SJSA1 (cell line): Measurements from ENCODE around the gene NAA10. TPM values are rescaled to one million over a fixed set of nuclear protein-coding genes. Genes with fewer than 3 reads are reported as not detected.

Experiments used
- DNase-seq, 2 experiments: peaks; one replicate each; pipeline ENCODE4 v3.0.0-alpha.2; 2015 to 2020; ENCODE audit warnings: low spot score in 2 of 2, low read depth in 1 of 2
- H3K27ac ChIP-seq: fragments of 250-450 bp; sonication (Bioruptor Pico); 2 replicates; pipeline ENCODE4 v1.5.1; 2020; ENCODE audit warnings: mild to moderate bottlenecking, moderate library complexity
- H3K27me3 ChIP-seq: fragments of 250-450 bp; sonication (Bioruptor Pico); replicated peaks from 2 replicates; pipeline ENCODE4 v1.5.1; 2020; ENCODE audit warnings: mild to moderate bottlenecking, moderate library complexity
- H3K36me3 ChIP-seq: fragments of 250-450 bp; sonication (Bioruptor Pico); 2 replicates; pipeline ENCODE4 v1.5.1; 2020; ENCODE audit warnings: mild to moderate bottlenecking
- H3K4me1 ChIP-seq: fragments of 250-450 bp; sonication (Bioruptor Pico); replicated peaks from 2 replicates; pipeline ENCODE4 v1.6.1; 2021; ENCODE audit warnings: mild to moderate bottlenecking
- H3K4me3 ChIP-seq: fragments of 250-450 bp; sonication (Bioruptor Pico); 2 replicates; pipeline ENCODE4 v1.5.1; 2020; ENCODE audit warnings: mild to moderate bottlenecking
- H3K9me3 ChIP-seq: fragments of 250-450 bp; sonication (Bioruptor Pico); replicated peaks from 2 replicates; pipeline ENCODE4 v1.5.1; 2020; ENCODE audit warnings: mild to moderate bottlenecking
- total RNA-seq: library from RNA; depleted of rRNA; stranded (reverse); fragments of >200 nt; shearing (Covaris generic); gene quantifications from 2 replicates; pipeline ENCODE4 v1.2.3, GENCODE V29; 2014

Gene NAA10
- total RNA-seq, 1 experiment from 2014 or later = 155 TPM

DNA sequence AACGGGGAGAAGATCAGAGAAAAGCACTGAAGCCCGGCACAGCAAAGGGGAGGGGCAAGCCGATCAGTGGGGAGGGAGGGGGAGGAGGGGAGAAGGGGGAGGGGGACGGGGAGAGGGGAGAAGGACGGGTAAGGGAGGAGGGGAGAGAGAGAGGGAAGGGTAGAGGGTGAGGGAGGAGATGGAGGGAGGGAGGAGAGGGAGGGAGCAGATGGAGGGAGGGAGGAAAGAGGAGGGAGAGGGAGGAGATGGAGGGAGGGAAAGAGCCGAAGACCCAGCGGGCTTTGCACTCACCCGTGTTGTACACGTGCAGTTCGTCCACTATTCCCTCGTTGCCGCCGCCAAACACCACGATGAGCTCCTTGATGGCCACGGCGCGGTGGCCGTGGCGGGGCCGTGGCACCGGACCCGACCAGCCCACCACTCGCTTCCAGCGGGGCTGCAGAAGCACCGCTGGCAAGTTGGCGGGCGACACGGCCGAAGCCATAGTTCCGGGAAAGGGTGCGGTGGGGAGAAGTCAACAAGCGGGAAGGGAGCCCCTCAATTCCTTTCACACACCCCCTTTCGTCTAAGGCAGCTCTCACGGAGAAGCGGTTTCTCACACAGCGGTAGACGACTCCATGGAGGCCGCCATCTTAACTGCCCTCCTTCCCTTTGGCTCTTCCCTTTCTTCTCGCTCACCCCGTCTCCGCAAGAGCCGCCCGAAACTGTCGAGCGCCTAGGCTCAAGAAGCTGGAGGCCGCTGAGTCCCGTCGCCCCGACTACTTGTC is 35.7 kb upstream of the NAA10 start:
- H3K9me3 ChIP-seq = no peaks in the 10 kb centered on the region
- H3K4me3 ChIP-seq = peak overlapping the region; percentile 86
- H3K4me1 ChIP-seq = peaks cover 21% of the 10 kb centered on the region
- no peaks in the 10 kb centered on the region for H3K27me3 ChIP-seq
- peaks cover 44% of the 10 kb centered on the region for H3K36me3 ChIP-seq
- DNase-seq = peak; percentile 72 to 81
- H3K27ac ChIP-seq = peak overlapping the region; percentile 100

DNA sequence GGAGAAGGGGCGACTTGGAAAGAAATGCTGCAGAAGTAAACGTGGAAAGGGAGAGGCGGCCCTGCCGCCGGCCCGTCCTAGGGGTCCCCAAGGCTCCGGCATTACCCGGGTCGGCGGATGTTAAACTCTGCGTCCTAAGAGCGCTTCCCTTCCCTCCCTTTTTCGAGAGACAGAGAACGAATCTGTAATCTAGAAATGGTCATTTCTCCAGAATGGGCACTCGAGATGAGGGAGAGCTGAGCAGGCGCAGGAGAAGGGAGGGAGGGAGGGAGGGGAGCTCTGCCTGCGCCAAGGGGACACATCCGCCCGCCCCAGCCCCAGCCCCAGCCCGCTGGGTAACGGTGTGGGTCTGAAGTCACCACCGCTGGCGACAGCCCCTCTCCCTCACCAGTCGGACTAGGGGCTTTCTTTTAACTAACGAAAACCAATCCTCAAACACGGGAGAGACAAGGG is 35.1 kb upstream of the NAA10 start:
- DNase-seq = peak in 1 of 2 experiments; percentile 41
- no peaks in the 10 kb centered on the region for H3K9me3 ChIP-seq
- no peak overlapping the region for H3K27ac ChIP-seq
- no peaks in the 10 kb centered on the region for H3K27me3 ChIP-seq
- peak overlapping the region; percentile 86 for H3K4me3 ChIP-seq
- peaks cover 44% of the 10 kb centered on the region for H3K36me3 ChIP-seq
- H3K4me1 ChIP-seq = peaks cover 21% of the 10 kb centered on the region

DNA sequence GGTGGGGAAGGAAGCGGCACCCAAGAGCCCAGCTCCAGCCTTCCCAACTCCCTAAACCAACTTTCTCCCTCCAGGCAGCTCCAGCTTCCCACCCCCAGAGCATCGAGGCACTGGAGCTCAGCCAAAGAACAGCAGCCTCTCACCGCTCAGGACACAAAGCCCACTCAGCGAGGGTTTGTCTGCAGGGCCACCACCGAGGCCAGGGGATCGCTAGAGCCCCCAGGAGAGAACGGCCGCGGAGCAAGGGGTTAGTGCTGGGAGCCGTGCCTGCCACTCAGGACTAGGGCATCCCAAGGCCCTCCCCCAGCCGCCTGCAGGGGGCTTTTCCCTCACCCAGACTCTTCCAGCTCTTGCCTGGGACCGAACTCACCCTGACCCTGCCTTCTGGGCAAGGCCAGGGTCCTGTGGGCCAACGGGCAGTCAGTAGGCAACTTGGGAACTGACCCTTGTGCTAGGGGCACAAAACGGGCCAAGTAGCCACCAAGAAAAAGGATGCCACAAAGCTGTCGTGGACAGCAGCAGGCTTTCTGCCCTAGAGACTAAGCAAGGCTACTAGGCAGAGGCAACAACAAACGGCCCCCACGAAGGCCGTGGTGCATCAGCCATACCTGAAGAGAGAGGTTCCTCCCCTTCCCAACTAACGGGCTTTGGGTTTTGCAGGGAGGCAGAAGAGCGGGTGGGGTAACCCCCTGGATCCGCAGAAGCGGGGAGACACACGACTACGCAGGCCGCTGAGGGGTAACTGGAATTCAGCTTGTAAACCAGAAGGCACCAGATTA is 34.5 kb upstream of the NAA10 start:
- DNase-seq = no peak
- peaks cover 21% of the 10 kb centered on the region for H3K4me1 ChIP-seq
- peaks cover 44% of the 10 kb centered on the region for H3K36me3 ChIP-seq
- no peaks in the 10 kb centered on the region for H3K9me3 ChIP-seq
- H3K27ac ChIP-seq = no peak overlapping the region
- peak overlapping the region; percentile 86 for H3K4me3 ChIP-seq
- H3K27me3 ChIP-seq = no peaks in the 10 kb centered on the region

DNA sequence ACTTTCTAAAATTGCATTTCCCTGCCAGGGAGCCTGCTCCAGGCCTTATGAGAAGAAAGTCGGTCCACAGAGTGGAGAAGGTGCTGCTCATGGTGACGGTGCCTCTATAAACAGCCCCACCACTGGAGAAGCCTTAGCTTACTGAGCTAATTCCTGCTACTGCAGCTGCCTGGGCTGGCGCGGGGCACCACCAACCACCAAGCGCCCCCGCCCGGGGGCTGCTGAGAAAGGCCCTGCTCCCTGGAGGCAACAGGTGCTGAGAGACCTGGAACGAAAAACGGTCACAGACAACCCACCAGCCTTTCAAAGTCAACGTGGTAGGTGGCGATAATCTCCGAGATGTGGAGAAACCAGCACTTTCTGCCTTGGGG is 33.9 kb upstream of the NAA10 start:
- Histone ChIP-seq H3K36me3 (peaks cover 48% of the 10 kb centered on the region), H3K4me1 (peaks cover 20% of the 10 kb centered on the region), H3K27me3 (no peaks in the 10 kb centered on the region), H3K9me3 (no peaks in the 10 kb centered on the region), H3K4me3 (peak overlapping the region; percentile 86), H3K27ac (no peak overlapping the region)
- no peak for DNase-seq

DNA sequence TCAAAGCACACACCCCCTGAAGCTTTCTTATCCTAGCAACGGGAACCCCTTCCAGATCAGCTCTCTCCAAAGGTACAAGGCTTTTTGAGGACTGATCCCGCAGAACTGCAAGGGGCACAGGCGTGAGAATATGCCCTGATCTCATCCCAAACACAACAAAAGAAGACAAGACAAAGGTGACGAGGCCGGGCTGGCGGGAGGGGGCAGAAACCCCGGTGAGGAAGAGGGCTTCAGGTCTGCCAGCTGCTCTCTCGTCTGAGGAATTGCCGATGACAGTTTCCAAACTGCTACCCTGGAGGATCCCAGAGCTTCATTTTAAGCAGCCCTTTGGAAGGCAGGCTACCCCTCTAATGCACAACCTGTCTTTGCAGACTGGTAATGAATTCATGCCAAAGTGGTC is 33.4 kb upstream of the NAA10 start:
- Histone ChIP-seq H3K27ac (no peak overlapping the region), H3K4me1 (peaks cover 15% of the 10 kb centered on the region), H3K4me3 (no peak overlapping the region), H3K27me3 (no peaks in the 10 kb centered on the region), H3K9me3 (no peaks in the 10 kb centered on the region), H3K36me3 (peaks cover 53% of the 10 kb centered on the region)
- no peak for DNase-seq

DNA sequence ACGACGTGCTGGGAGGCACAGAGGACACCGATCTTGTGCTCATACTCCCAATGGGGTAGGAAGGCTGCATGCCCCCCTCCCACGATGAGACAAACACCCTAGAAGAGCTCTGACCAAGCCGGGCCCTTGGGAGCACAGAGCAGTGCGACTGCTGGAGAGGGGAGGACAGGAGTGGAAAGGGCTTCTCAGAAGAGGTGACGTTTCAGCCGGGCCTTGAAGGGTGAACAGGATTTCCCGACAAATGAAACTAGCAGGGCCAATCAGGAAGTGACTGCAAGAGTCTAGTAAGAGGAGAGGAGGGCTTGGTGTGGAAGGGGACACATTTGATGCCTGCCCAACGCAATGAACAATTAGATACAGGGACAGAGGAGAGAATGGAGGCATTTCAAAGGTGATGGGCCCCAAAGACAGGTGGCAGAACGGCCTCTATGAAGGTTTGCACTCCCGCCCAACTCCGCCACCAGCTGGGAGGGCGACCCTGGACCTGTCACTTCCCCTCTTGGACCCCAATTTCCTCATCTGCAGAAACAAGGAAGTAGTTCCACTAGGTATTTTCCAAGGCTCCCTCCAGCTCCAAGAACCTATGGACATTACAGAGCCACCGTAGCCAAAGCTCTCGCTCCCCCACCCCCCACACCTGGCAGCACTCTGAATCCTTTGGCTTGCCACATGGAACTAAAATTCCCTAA is 32.8 kb upstream of the NAA10 start:
- H3K36me3 ChIP-seq = peaks cover 59% of the 10 kb centered on the region
- no peak for DNase-seq
- peaks cover 12% of the 10 kb centered on the region for H3K4me1 ChIP-seq
- no peak overlapping the region for H3K27ac ChIP-seq
- no peaks in the 10 kb centered on the region for H3K27me3 ChIP-seq
- no peak overlapping the region for H3K4me3 ChIP-seq
- H3K9me3 ChIP-seq = no peaks in the 10 kb centered on the region

DNA sequence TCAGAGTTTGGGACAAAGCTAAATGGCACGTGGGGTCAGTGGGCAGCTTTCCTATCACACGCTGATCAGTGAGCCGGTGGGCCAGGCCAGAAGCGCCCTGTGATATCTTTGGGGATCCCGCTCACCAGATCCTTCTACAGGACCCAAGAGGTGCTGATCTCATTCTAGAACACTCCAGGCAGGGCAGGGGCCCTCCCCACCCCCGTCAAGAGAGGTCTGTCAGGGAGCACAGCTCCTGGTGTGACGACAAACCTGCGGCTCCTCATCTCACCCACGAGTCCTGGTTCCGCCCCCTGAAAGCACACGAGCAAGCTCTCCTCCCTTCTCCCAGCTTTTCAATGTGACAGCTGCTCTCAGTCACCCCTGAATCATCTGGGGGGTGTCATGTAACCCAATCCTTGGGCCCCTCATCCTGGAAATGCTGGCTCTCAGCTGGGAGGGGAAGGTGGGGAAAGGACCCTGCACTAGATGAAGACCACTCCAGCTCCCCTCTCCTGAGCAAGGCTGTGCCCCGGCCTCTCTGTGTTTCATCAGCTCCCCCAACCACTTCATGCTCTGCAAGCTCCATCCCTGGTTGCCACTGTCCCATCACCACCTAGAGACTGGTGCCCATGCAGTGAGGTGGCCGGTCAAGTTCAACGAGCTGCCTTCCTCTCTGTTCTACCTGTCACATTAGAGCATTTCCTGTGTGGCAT is 32.2 kb upstream of the NAA10 start:
- no peak overlapping the region for H3K27ac ChIP-seq

DNA sequence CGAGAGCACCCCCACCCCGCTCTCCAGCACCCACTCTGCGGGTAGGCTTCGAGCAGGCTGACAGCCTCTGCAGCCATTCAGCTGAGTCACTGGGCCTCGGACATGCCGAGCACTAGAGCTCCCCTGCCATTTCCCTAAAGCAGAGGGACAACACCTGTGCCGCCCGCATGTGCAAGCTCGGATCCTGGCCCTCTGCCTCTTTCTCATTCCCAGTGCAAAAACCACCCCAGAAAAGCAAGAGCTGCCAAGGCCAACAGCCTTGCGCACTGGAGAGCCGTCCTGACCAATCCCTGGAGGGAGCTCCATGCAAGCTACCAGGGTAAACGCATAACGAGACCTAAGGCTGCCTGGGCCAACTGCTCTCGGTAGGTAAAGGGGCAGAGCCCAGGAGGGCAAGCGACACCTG is 31.4 kb upstream of the NAA10 start:
- Histone ChIP-seq H3K27me3 (no peaks in the 10 kb centered on the region), H3K36me3 (peaks cover 69% of the 10 kb centered on the region), H3K4me3 (no peak overlapping the region), H3K27ac (no peak overlapping the region), H3K9me3 (no peaks in the 10 kb centered on the region), H3K4me1 (peaks cover 12% of the 10 kb centered on the region)
- DNase-seq = no peak

More for the DNA sequence above, 32.2 kb upstream of the NAA10 start:
- Histone ChIP-seq H3K9me3 (no peaks in the 10 kb centered on the region), H3K4me3 (no peak overlapping the region), H3K4me1 (peaks cover 12% of the 10 kb centered on the region), H3K27me3 (no peaks in the 10 kb centered on the region), H3K36me3 (peaks cover 66% of the 10 kb centered on the region)
- no peak for DNase-seq

DNA sequence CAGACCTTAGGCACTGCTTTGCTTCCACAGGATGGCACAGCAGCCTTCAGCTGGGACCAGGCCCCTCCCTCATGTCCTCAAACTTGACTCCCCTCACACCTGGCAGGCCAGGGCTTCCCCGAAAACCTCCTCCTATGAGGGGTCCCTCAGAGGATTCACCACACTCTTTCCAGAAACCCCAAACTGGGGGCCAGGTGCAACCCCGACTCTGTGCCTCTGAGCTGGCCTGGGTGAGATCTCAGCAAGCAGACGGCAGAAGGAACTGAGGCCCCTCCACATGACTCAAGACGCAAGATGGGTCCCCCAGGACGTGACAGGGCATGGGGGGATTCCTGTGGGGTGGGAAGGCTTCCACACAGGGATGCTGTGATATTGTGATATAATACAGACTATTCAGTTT is 30.6 kb upstream of the NAA10 start:
- Histone ChIP-seq H3K27me3 (no peaks in the 10 kb centered on the region), H3K36me3 (peaks cover 67% of the 10 kb centered on the region), H3K4me1 (peaks cover 12% of the 10 kb centered on the region), H3K27ac (no peak overlapping the region), H3K4me3 (no peak overlapping the region), H3K9me3 (no peaks in the 10 kb centered on the region)
- DNase-seq = no peak

DNA sequence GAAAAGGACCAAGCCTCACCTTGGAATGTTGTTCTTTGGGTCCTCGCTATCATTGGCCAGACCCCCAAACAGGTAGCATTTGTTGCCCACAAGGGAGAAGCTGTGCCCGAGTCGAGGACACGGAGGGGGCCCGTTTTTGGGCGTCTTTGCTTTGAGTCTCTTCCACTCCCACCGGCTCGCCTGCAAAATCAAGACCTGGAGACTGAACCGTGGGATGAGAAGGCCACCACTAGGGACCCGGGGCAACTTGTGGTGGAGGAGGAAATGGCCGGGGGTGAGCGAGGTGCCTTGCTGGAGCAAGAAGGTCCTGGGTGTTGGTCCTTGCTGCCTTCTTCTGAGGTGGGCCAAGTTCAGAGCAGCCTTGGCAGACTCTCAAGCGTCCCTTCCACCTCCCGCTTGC is 29.3 kb upstream of the NAA10 start:
- H3K27ac ChIP-seq = no peak overlapping the region
- no peaks in the 10 kb centered on the region for H3K9me3 ChIP-seq
- H3K27me3 ChIP-seq = no peaks in the 10 kb centered on the region
- no peak overlapping the region for H3K4me3 ChIP-seq
- DNase-seq = no peak
- peaks cover 72% of the 10 kb centered on the region for H3K36me3 ChIP-seq
- peaks cover 8% of the 10 kb centered on the region for H3K4me1 ChIP-seq

DNA sequence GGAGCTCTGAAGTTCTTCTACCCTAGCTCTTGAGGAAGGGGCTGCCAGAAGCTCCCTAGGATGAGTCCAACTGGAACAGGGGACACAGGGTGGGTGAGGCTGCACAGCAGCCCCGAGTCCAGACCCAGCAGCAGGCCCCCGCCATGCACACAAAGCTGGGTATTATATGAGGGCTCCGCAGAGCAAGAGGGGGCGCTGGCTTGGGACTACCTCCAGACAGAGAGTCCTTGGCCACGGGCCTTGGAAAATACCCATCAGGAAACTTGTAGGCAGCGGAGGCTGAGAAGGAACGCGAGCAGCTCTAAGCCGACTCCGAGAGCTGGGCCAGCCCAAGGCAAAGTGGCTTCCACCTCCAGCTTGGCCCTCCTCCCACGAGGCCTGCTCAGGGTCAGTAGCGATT is 28.7 kb upstream of the NAA10 start:
- H3K27ac ChIP-seq = no peak overlapping the region
- no peak for DNase-seq
- H3K4me1 ChIP-seq = peaks cover 2% of the 10 kb centered on the region
- H3K27me3 ChIP-seq = no peaks in the 10 kb centered on the region
- H3K4me3 ChIP-seq = no peak overlapping the region
- H3K9me3 ChIP-seq = no peaks in the 10 kb centered on the region
- H3K36me3 ChIP-seq = peaks cover 71% of the 10 kb centered on the region

DNA sequence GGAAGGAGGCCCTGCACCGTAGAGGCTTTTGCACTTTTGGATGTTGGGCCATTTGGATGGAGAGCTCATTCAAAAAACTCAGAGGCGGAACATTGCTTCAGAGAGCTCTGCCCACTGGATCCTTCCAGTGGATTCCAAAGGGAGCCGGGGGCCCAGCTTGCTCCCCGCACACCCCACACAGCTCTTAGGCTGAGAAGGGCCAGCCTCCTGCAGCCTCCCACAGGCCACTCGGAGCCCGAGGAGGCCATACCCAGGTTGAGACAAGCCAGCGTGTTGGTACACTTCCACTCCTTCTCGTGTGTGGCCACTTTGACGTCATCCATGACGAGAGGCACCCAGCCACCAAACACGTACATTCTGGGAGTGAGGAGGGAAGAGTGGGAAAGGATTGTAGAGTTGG is 26.5 kb upstream of the NAA10 start:
- H3K4me3 ChIP-seq = no peak overlapping the region
- no peaks in the 10 kb centered on the region for H3K4me1 ChIP-seq
- DNase-seq = no peak
- H3K36me3 ChIP-seq = peaks cover 74% of the 10 kb centered on the region
- no peaks in the 10 kb centered on the region for H3K27me3 ChIP-seq
- H3K27ac ChIP-seq = no peak overlapping the region
- no peaks in the 10 kb centered on the region for H3K9me3 ChIP-seq

DNA sequence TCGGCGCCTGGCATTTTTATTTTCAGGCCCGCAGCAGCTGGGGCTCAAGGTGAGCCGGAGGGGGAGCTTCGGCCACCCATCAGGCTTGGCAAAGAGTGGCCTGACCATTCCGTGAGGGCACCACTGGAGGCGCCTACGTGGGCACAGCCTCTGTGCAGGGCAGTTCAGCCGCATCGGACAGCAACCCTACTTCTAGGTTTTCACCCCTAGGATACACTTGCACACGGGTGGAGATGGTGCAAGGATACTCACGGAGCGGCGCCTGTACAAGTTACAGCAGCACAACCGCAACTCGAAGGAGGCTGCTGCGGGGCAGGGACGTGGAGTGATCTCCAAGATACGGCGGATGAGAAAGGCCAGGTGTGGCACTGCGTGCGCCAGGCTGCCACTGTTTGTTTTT is 25.9 kb upstream of the NAA10 start:
- no peak overlapping the region for H3K4me3 ChIP-seq
- H3K4me1 ChIP-seq = no peaks in the 10 kb centered on the region
- no peaks in the 10 kb centered on the region for H3K9me3 ChIP-seq
- peaks cover 79% of the 10 kb centered on the region for H3K36me3 ChIP-seq
- DNase-seq = no peak
- no peaks in the 10 kb centered on the region for H3K27me3 ChIP-seq
- H3K27ac ChIP-seq = no peak overlapping the region
